BLaER1 (cell line): ENCODE measurements around the gene ANKRD29.
"Not testable (repeated sequence)": the region's sequence is repeated elsewhere in the genome, so short reads cannot be mapped to it uniquely, and the experiment has no call there.

Source experiments
- H3K27ac ChIP-seq: shearing (Covaris generic); formaldehyde crosslinking; 2 replicates; pipeline ENCODE4 v1.8.1; 2022
- H3K27me3 ChIP-seq: shearing (Covaris generic); formaldehyde crosslinking; 2 replicates; pipeline ENCODE4 v1.8.1; 2022
- H3K36me3 ChIP-seq: shearing (Covaris generic); formaldehyde crosslinking; 2 replicates; pipeline ENCODE4 v1.8.1; 2022
- H3K4me1 ChIP-seq: shearing (Covaris generic); formaldehyde crosslinking; 2 replicates; pipeline ENCODE4 v1.8.1; 2022
- H3K4me2 ChIP-seq: shearing (Covaris generic); formaldehyde crosslinking; 2 replicates; pipeline ENCODE4 v1.8.1; 2022
- H3K4me3 ChIP-seq: shearing (Covaris generic); formaldehyde crosslinking; 2 replicates; pipeline ENCODE4 v1.8.1; 2022
- H3K9ac ChIP-seq: shearing (Covaris generic); formaldehyde crosslinking; 2 replicates; pipeline ENCODE4 v1.8.1; 2022
- H3K9me3 ChIP-seq: shearing (Covaris generic); formaldehyde crosslinking; 2 replicates; pipeline ENCODE4 v1.8.1; 2022
- H4K20me1 ChIP-seq: shearing (Covaris generic); formaldehyde crosslinking; 2 replicates; pipeline ENCODE4 v1.8.1; 2022
- Cebpa-rat ChIP-seq: shearing (Covaris generic); IDR thresholded peaks from 2 replicates; pipeline ENCODE4 v1.8.1; 2022

The ANKRD29 gene

GRCh38 chr18:23578891-23579653, 83.6 kb downstream of the ANKRD29 start:
- H3K27ac ChIP-seq: peak overlapping the region; percentile 50; the same call in 1 of the 2 replicates
- peaks cover 84% of the 10 kb centered on the region for H4K20me1 ChIP-seq
- H3K4me2 ChIP-seq: peak overlapping the region; percentile 72
- no peak overlapping the region for H3K4me3 ChIP-seq
- no peaks in the 10 kb centered on the region for H3K27me3 ChIP-seq
- H3K9me3 ChIP-seq: no peaks in the 10 kb centered on the region
- peak overlapping the region; percentile 45; the same call in 1 of the 2 replicates for H3K9ac ChIP-seq
- peaks cover 57% of the 10 kb centered on the region for H3K36me3 ChIP-seq
- no peak for TF ChIP-seq Cebpa-rat
- peaks cover 62% of the 10 kb centered on the region for H3K4me1 ChIP-seq

GRCh38 chr18:23578067-23578701, 84.5 kb downstream of the ANKRD29 start:
- Histone ChIP-seq H3K4me1 (peaks cover 62% of the 10 kb centered on the region), H3K9me3 (no peaks in the 10 kb centered on the region), H3K27ac (peak overlapping the region; percentile 50; the same call in 1 of the 2 replicates)

GRCh38 chr18:23577521-23577920, 85.2 kb downstream of the ANKRD29 start:
- not testable (repeated sequence) for H3K9me3 ChIP-seq, H3K27me3 ChIP-seq, H3K4me2 ChIP-seq, H3K4me3 ChIP-seq, H3K9ac ChIP-seq, H3K27ac ChIP-seq
- Histone ChIP-seq H3K36me3 (peaks cover 56% of the 10 kb centered on the region), H4K20me1 (peaks cover 80% of the 10 kb centered on the region), H3K4me1 (peaks cover 57% of the 10 kb centered on the region)

More at GRCh38 chr18:23578067-23578701, 84.5 kb downstream of the ANKRD29 start:
- H3K4me2 ChIP-seq: peak overlapping the region; percentile 72
- no peak overlapping the region for H3K4me3 ChIP-seq
- no peak for TF ChIP-seq Cebpa-rat
- H4K20me1 ChIP-seq: peaks cover 85% of the 10 kb centered on the region
- no peaks in the 10 kb centered on the region for H3K27me3 ChIP-seq
- H3K9ac ChIP-seq: peak overlapping the region; percentile 45; the same call in 1 of the 2 replicates
- H3K36me3 ChIP-seq: peaks cover 56% of the 10 kb centered on the region

- Histone ChIP-seq H3K36me3 (peaks cover 58% of the 10 kb centered on the region), H3K9ac (no peak overlapping the region), H4K20me1 (peaks cover 58% of the 10 kb centered on the region), H3K4me1 (peaks cover 48% of the 10 kb centered on the region), H3K9me3 (no peaks in the 10 kb centered on the region), H3K27ac (0 out of 2 replicates have a peak overlapping the region, but pooled peaks have one; percentile 57), H3K4me2 (peak overlapping the region; percentile 65), H3K27me3 (no peaks in the 10 kb centered on the region), H3K4me3 (no peak overlapping the region)
- TF ChIP-seq Cebpa-rat: no peak
Observed at GRCh38 chr18:23575309-23575651, 87.4 kb downstream of the ANKRD29 start.

GRCh38 chr18:23574611-23575308, 88.0 kb downstream of the ANKRD29 start:
- Histone ChIP-seq H3K27me3 (no peaks in the 10 kb centered on the region), H3K36me3 (peaks cover 62% of the 10 kb centered on the region), H4K20me1 (peaks cover 52% of the 10 kb centered on the region), H3K4me1 (peaks cover 43% of the 10 kb centered on the region), H3K9me3 (no peaks in the 10 kb centered on the region), H3K4me3 (no peak overlapping the region), H3K27ac (peak overlapping the region; percentile 57), H3K4me2 (peak overlapping the region; percentile 65), H3K9ac (peak overlapping the region; percentile 8; the same call in 1 of the 2 replicates)
- TF ChIP-seq Cebpa-rat: no peak

GRCh38 chr18:23573626-23574431, 88.9 kb downstream of the ANKRD29 start:
- H3K27ac ChIP-seq: peak overlapping the region; percentile 57
- no peaks in the 10 kb centered on the region for H3K27me3 ChIP-seq
- 0 out of 2 replicates have a peak overlapping the region, but pooled peaks have one; percentile 8 for H3K9ac ChIP-seq
- H4K20me1 ChIP-seq: peaks cover 43% of the 10 kb centered on the region
- no peak for TF ChIP-seq Cebpa-rat
- H3K4me3 ChIP-seq: no peak overlapping the region
- H3K9me3 ChIP-seq: no peaks in the 10 kb centered on the region
- H3K4me2 ChIP-seq: peak overlapping the region; percentile 65
- peaks cover 34% of the 10 kb centered on the region for H3K4me1 ChIP-seq
- H3K36me3 ChIP-seq: peaks cover 69% of the 10 kb centered on the region

GRCh38 chr18:23573020-23573419, 89.7 kb downstream of the ANKRD29 start:
- Histone ChIP-seq H3K27ac (no peak overlapping the region), H3K36me3 (peaks cover 74% of the 10 kb centered on the region), H3K4me1 (peaks cover 26% of the 10 kb centered on the region), H4K20me1 (peaks cover 35% of the 10 kb centered on the region), H3K27me3 (no peaks in the 10 kb centered on the region), H3K9me3 (no peaks in the 10 kb centered on the region), H3K9ac (no peak overlapping the region), H3K4me2 (no peak overlapping the region), H3K4me3 (no peak overlapping the region)
- no peak for TF ChIP-seq Cebpa-rat

- H3K27ac ChIP-seq: no peak overlapping the region
- no peak overlapping the region for H3K4me3 ChIP-seq
- H3K4me2 ChIP-seq: no peak overlapping the region
- H4K20me1 ChIP-seq: peaks cover 30% of the 10 kb centered on the region; the same call in 1 of the 2 replicates
- peaks cover 76% of the 10 kb centered on the region for H3K36me3 ChIP-seq
- H3K27me3 ChIP-seq: no peaks in the 10 kb centered on the region
- TF ChIP-seq Cebpa-rat: no peak
- no peak overlapping the region for H3K9ac ChIP-seq
- peaks cover 25% of the 10 kb centered on the region for H3K4me1 ChIP-seq
- no peaks in the 10 kb centered on the region for H3K9me3 ChIP-seq
Observed at GRCh38 chr18:23572570-23572969, 90.1 kb downstream of the ANKRD29 start.

- no peak for TF ChIP-seq Cebpa-rat
- no peak overlapping the region for H3K9ac ChIP-seq
- H3K9me3 ChIP-seq: no peaks in the 10 kb centered on the region
- H3K4me2 ChIP-seq: no peak overlapping the region
- peaks cover 79% of the 10 kb centered on the region for H3K36me3 ChIP-seq
- H3K27me3 ChIP-seq: no peaks in the 10 kb centered on the region
- H3K4me3 ChIP-seq: no peak overlapping the region
- H4K20me1 ChIP-seq: peaks cover 28% of the 10 kb centered on the region; the same call in 1 of the 2 replicates
- no peak overlapping the region for H3K27ac ChIP-seq
- H3K4me1 ChIP-seq: peaks cover 25% of the 10 kb centered on the region
Observed at GRCh38 chr18:23572012-23572411, 90.7 kb downstream of the ANKRD29 start.
